ENCODE measurements around the gene ATXN1.
"Not testable (repeated sequence)": the region's sequence is repeated elsewhere in the genome, so short reads cannot be mapped to it uniquely, and the experiment has no call there.

The ATXN1 gene

DNA sequence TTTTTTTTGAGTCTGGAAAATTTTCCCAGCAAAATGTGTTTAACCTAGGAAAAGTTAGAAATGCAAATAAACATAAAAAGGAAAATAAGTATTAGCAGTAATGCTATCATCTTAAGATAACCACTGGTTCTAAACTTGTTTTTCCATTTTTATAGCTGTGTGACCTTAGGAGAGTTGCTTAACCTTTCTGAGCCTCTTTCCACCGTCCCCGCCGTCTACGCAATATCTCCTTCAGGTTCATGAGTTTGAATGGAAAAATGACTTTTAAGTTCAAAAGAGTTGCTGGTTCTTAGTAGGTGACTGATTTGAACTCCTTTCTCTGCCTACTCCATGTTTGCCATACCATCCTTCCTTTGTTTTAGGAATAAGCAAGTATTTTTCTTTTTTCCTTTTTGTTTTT, 478.9 kb downstream of the ATXN1 start:
- DNase-seq: no peak

- no peak for DNase-seq
Measured at GRCh38 chr6:16279243-16279642, 482.0 kb downstream of the ATXN1 start.

- no peak for DNase-seq
Measured at GRCh38 chr6:16278750-16279149, 482.5 kb downstream of the ATXN1 start.

DNA sequence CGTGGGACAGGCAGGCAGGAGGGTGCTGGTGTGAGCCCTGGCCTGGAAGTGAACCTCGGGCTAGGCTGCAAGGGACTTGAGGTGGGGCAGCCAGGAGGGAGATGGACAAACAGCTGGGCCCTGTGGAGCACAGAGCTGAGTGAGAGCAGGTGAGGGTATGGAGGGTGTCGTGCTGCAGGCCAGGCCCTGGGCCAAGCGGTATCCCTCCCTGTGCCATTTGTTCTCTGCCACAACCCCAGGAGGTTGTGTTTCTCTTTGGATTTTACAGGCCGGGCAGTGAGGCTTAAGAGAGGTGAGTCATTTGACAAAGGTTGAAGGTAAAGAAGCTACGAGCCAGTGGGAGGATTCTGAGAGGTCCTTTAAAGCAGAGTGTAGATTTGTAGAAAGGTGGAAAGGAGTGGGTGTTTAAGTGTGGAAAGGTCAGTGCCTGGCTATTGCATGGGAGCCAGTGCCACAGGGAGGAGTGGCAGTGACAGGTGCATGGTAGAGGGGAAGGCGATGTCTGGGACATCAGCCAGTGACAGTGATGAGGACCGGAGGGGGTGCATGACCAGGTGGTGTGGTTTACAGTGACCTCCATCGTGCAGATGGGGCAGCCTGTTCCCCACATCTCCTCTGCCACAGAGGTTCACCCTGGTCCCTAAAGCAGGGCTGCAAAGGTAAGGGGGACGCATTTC, 483.1 kb downstream of the ATXN1 start:
- DNase-seq: no peak

GRCh38 chr6:16277101-16277981, 483.9 kb downstream of the ATXN1 start:
- DNase-seq: no peak

DNA sequence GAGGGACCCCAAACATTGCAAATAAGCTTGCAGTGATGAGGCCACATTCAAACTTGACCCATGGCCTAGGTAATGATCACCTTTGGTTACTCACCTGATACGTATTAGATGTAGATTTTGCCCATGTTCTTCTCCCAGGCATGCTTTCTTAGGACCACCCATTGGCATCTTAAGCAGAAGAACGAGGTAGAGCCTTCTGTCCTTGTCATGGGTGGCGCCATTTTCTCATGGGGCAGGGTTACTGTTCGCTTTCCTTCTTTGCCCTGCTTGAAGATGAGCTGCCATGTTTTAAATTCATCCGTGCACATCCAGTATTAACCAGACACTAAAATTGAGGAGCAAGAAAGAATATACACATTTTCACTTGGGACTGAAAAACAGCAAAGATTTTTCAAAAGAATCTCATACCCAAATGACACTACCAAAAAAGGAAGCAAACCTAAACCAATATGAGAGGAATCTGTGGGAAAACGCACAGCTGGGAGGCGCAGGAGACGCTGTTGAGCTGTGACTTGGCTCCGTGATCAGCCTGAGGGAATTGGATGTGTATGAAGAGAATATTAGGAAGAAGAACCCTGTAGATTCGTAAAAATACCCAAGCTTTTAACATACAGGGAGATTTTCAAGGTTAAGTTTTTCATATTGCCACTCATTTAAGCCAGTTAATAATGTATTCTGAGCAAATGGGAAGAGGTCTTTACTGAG, 486.2 kb downstream of the ATXN1 start:
- no peak for DNase-seq

GRCh38 chr6:16274483-16274882, 486.8 kb downstream of the ATXN1 start:
- DNase-seq: no peak

- DNase-seq: no peak
Measured at GRCh38 chr6:16273256-16273655, 488.0 kb downstream of the ATXN1 start.

- DNase-seq: no peak
Measured at GRCh38 chr6:16272201-16272600, 489.1 kb downstream of the ATXN1 start.

- no peak for DNase-seq
Measured at GRCh38 chr6:16271428-16271827, 489.8 kb downstream of the ATXN1 start.

DNA sequence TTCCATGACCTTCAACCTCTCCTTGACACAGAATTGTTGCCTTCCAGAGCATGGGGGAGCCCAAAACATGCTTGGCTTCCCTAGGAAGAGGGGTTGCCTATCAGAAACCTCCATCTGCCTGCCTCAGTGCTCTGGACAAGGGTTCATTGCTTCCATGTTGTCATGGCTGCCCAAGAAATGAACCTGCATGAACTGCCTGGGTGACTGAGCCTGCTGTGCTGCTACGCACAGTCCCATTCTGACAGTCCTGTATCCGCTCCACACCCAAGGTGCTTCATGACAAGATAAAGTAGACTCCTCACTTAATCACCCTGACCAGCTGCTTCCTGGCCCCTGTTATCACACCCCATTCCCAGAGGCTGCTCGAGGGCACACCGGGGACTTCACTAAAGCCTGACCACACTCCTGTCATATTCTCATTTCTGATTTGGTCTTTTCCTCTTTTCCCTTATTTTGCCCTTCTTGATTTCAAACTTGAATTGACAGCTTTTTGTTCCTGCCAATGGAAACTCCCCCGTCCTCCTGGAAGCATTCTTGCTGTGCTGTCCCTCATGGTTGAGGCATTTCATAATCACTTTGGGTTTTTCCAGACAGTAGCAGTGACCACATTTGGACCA, 491.0 kb downstream of the ATXN1 start:
- no peak for DNase-seq

GRCh38 chr6:16269442-16270070, 491.7 kb downstream of the ATXN1 start:
- not testable (repeated sequence) for DNase-seq

DNA sequence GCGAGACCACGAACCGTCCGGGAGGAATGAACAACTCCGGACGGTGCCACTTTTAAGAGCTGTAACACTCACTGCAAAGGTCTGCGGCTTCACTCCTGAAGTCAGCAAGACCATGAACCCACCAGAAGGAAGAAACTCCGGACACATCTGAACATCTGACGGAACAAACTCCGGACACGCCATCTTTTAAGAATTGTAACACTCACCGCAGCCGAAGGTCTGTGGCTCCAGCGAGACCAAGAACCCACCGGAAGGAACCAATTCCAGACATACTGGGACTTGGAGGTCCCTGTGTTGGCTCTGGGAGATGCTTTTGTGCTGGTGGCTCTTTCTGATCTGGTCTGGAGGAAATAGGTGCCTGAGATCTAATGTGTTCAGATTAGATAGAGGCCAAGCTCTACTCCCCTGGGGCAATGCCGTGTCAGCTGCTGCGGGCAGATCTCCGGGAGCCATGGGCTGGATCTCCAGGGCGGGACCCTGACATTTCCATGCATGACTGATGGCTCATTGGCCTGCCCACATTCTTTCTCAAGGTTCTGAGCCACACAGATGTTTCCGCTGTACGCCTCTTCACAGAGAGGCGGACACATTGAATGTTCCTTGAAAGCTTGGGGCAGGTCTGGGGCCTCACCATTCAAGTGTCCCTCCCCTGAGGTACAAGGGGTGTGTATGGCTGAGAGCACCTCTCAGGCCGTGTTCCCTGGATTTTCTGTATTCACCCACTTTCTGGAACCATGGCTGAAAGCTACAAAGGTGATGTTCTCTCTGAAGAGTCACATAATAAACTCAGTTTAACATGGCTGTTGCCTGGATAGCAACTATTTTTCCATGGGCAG, 493.6 kb downstream of the ATXN1 start:
- no peak for DNase-seq

GRCh38 chr6:16265351-16266341, 495.6 kb downstream of the ATXN1 start:
- no peak for DNase-seq

- no peak for DNase-seq
Measured at GRCh38 chr6:16264785-16265184, 496.5 kb downstream of the ATXN1 start.

DNA sequence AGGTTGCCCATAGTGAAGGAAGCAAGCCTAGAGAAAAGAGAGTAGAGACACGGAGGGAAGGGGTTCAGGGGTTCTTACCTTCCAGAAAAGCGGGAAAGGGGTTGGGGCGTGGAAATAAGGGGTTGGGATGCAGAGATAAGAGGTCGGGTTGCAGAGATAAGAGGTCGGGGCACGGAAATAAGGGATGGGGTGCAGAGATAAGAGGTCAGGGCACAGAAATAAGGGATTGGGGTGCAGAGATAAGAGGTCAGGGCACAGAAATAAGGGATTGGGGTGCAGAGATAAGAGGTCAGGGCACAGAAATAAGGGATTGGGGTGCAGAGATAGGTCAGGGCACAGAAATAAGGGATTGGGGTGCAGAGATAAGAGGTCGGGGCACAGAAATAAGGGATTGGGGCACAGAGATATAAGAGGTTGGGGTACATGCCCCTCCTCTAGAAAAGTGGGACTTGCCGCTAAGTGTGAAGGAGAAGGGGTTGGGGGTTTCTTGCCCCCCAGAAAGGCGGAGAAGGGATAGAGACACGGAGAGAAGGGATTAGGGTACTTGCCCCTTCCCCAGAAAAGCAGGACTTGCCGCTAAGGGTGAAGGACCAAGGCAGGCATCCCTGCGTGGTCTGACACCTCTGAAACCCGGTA, 497.7 kb downstream of the ATXN1 start:
- DNase-seq: not testable (repeated sequence)

- DNase-seq: not testable (repeated sequence)
Measured at GRCh38 chr6:16262773-16263172, 498.5 kb downstream of the ATXN1 start.

DNA sequence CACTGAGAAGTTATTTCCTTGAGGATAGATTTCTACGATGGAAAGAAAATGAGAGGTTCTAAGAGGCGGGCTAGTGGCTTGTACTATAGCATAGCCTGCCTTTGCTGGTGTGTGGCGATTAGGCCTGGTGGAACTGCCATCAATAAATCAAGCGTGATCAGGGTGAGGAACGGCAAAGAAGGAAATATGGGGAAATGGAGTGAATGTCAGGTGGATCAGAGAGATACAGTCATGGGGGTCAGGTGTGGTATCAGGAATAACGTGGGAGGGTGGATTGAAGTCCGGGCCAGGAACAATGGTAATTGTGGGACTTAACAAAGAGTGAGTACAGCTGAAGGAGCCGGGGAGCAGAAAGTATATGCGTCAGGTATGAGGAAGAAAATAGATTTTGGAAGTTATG, 500.7 kb downstream of the ATXN1 start:
- DNase-seq: not testable (repeated sequence)

- not testable (repeated sequence) for DNase-seq
Measured at GRCh38 chr6:16259604-16260003, 501.7 kb downstream of the ATXN1 start.

GRCh38 chr6:16258709-16259075, 502.6 kb downstream of the ATXN1 start:
- DNase-seq: no peak
